K562 (cell line): Measurements from ENCODE around the gene PACSIN2. TPM values are rescaled to one million over a fixed set of nuclear protein-coding genes. Genes with fewer than 3 reads are reported as not detected.

Source experiments
- DACH1 ChIP-seq: fragments of 450-650 bp; IDR thresholded peaks from 2 replicates; pipeline ENCODE4 v1.6.1; 2018; ENCODE audit not compliant: partially characterized antibody
- EP400 ChIP-seq: fragments of 450-650 bp; IDR thresholded peaks from 2 replicates; pipeline ENCODE4 v1.6.1; 2017; ENCODE audit warnings: antibody characterized with exemption, mild to moderate bottlenecking, moderate library complexity
- ESRRB ChIP-seq: fragments of 250-450 bp; sonication (Bioruptor Pico); IDR thresholded peaks from 2 replicates; pipeline ENCODE4 v1.5.0; 2020; ENCODE audit warnings: mild to moderate bottlenecking, moderate library complexity, borderline replicate concordance
- GTF2A2 ChIP-seq: IDR thresholded peaks from 2 replicates; pipeline ENCODE4 v1.6.1; 2016; ENCODE audit warnings: mild to moderate bottlenecking, missing genetic modification characterization, missing compliant biosample characterization
- KLF10 ChIP-seq: fragments of 250-450 bp; sonication (Bioruptor Pico); IDR thresholded peaks from 2 replicates; pipeline ENCODE4 v1.6.1; 2021; ENCODE audit warnings: matching md5 sums
- MAFG ChIP-seq: fragments of 450-650 bp; conservative IDR thresholded peaks from 2 replicates; pipeline ENCODE4 v1.6.1; 2016; ENCODE audit warnings: missing genetic modification characterization, missing compliant biosample characterization
- NFE2L1 ChIP-seq: fragments of 450-650 bp; IDR thresholded peaks from 2 replicates; pipeline ENCODE4 v1.6.1; 2016; ENCODE audit warnings: missing genetic modification characterization, low read depth, mild to moderate bottlenecking, missing compliant biosample characterization, moderate library complexity, borderline replicate concordance
- NFIC ChIP-seq: fragments of 450-650 bp; IDR thresholded peaks from 2 replicates; pipeline ENCODE4 v1.6.1; 2017; ENCODE audit warnings: mild to moderate bottlenecking, inconsistent platforms
- PHF8 ChIP-seq: fragments of 200-600 bp; sonication (generic); IDR thresholded peaks from 2 replicates; pipeline ENCODE4 v1.6.1; 2012; ENCODE audit warnings: mixed run types, mild to moderate bottlenecking, inconsistent platforms, low read length, moderate library complexity, borderline replicate concordance
- POLR2H ChIP-seq: IDR thresholded peaks from 2 replicates; pipeline ENCODE4 v1.6.1; 2016; ENCODE audit warnings: missing genetic modification characterization, low read depth, mild to moderate bottlenecking, control low read depth, missing compliant biosample characterization, moderate library complexity
- RAD21 ChIP-seq, 2 experiments: fragments of 250-450 bp in 1 of 2; fragments of 450-650 bp in 1 of 2; sonication (Bioruptor Pico) in 1 of 2; formaldehyde crosslinking in 1 of 2; IDR thresholded peaks in 1 of 2; conservative IDR thresholded peaks in 1 of 2; 2 replicates each; pipeline versions ENCODE4 v1.4.0 to v1.8.0; 2020 to 2022; ENCODE audit warnings: mild to moderate bottlenecking in 2 of 2, moderate library complexity in 1 of 2
- RFX1 ChIP-seq: fragments of 450-650 bp; IDR thresholded peaks from 2 replicates; pipeline ENCODE4 v1.6.1; 2016; ENCODE audit warnings: mild to moderate bottlenecking, moderate library complexity
- SREBF2 ChIP-seq: sonication (generic); formaldehyde crosslinking; IDR thresholded peaks from 2 replicates; pipeline ENCODE4 v1.4.0; 2020; ENCODE audit warnings: mild to moderate bottlenecking, missing genetic modification reagents
- SRSF9 ChIP-seq: fragments of 200-400 bp; formaldehyde crosslinking; IDR thresholded peaks from 2 replicates; pipeline ENCODE4 v1.6.1; 2017; ENCODE audit warnings: low read depth, low read length, borderline replicate concordance
- TFAM ChIP-seq: fragments of 250-450 bp; sonication (Bioruptor Pico); conservative IDR thresholded peaks from 2 replicates; pipeline ENCODE4 v1.5.0; 2021; ENCODE audit warnings: mild to moderate bottlenecking, moderate library complexity
- XRCC4 ChIP-seq: IDR thresholded peaks from one replicate; pipeline ENCODE4 v1.6.1; 2011; ENCODE audit not compliant: insufficient read depth, insufficient read length; ENCODE audit errors: extremely low read depth
- ZNF133 ChIP-seq: fragments of 250-450 bp; sonication (Bioruptor Pico); IDR thresholded peaks from 2 replicates; pipeline ENCODE4 v1.4.0; 2020; ENCODE audit warnings: mild to moderate bottlenecking
- ZNF146 ChIP-seq: IDR thresholded peaks from one replicate; pipeline ENCODE4 v1.6.1; 2018; ENCODE audit warnings: missing compliant biosample characterization; ENCODE audit not compliant: unreplicated experiment
- ZNF354B ChIP-seq: fragments of 250-450 bp; sonication (Bioruptor Pico); IDR thresholded peaks from 2 replicates; pipeline ENCODE4 v1.4.0; 2020
- ZNF699 ChIP-seq: fragments of 250-450 bp; sonication (Bioruptor Pico); IDR thresholded peaks from 2 replicates; pipeline ENCODE4 v1.8.0; 2021; ENCODE audit warnings: mild to moderate bottlenecking, moderate library complexity; ENCODE audit not compliant: insufficient replicate concordance
- ZNF717 ChIP-seq: fragments of 250-450 bp; sonication (Bioruptor Pico); IDR thresholded peaks from 2 replicates; pipeline ENCODE4 v1.5.0; 2021
- polyA plus RNA-seq, 8 experiments: library from polyadenylated mRNA; depleted of rRNA in 4 of 8; stranded (reverse) in 5 of 8; unstranded in 3 of 8; fragments of >200 nt; fragmentation: Nextera tagmentation in 2 of 8; fragmentation: Illumina TruSeq in 1 of 8; extraction: Ambion mirVana in 2 of 8; extraction: Trizol in 1 of 8; gene quantifications; 2 replicates each; pipeline versions ENCODE4 v1.2.1 to v1.2.3, GENCODE V29; 2011 to 2014; ENCODE audit warnings: inconsistent platforms in 1 of 8, missing spikeins in 1 of 8
- total RNA-seq, 7 experiments: library from RNA; depleted of rRNA in 6 of 7; stranded (reverse); fragments of >200 nt in 6 of 7; fragmentation: Illumina TruSeq in 2 of 7; extraction: Trizol in 2 of 7; gene quantifications; 2 replicates each; pipeline versions ENCODE4 v1.2.1 to v1.2.3, GENCODE V29; 2011 to 2021; ENCODE audit warnings: low replicate concordance in 1 of 7
- TF ChIP-seq, protein P1 (sequence below): fragments of 250-450 bp; sonication (Bioruptor Pico); IDR thresholded peaks from 2 replicates; pipeline ENCODE4 v1.5.0; 2021; ENCODE audit warnings: mild to moderate bottlenecking, moderate library complexity
- TF ChIP-seq, protein P2 (sequence below): fragments of 250-450 bp; sonication (Bioruptor Pico); IDR thresholded peaks from 2 replicates; pipeline ENCODE4 v1.8.0; 2021; ENCODE audit warnings: borderline replicate concordance, mild to moderate bottlenecking, moderate library complexity; ENCODE audit not compliant: poor library complexity, severe bottlenecking
- TF ChIP-seq, protein P3 (sequence below): sonication (generic); formaldehyde crosslinking; IDR thresholded peaks from 2 replicates; pipeline ENCODE4 v1.8.0; 2022; ENCODE audit warnings: mild to moderate bottlenecking, low read depth, missing genetic modification reagents

PACSIN2 gene
- total and polyA plus RNA-seq, 9 of the 15 experiments (the other 6 are each of a cell fraction or from before 2014, with no cell fraction given), result 0.45 to 45.1 (median 23.9) TPM

DNA sequence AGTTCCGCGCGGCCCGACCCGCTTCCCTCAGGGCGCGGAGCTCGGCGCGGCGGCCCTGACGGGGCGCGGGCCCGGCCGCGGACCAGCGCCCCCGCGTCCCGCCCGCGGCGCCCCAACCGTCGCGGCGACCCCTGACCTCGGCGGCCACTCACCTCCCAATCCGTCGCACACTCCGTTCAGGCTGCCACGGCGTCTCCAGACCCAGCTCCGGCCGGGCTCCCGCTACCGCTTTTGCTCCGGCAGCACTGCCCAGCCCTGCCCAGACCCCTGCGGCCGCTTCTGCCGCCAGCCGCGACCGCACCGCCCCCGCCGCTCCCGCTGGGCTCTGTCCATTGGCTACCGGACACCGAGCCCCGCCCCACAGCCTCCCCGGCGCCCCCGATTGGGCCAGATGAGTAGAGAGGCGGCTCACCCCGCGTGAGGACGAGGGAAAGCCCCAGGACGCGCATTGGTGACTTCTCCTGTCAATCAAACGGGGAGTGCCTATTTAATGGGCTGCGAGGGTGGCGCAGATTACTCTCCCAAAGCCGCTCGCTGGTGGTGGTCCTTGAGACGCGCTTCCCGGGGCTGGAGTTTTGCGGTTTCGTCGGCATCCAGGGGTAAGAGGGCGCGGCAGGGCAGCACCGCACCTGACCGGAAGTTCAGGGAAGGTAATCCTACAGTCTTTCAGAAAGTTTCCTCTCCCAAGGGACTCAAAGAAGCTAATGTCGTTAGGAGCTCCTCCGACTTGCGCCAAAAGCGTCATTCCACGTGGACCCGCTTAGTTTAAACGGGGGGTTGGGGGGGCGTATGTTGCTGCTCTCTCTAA is at the start of gene PACSIN2 (continued):
- no peak for TF ChIP-seq ZNF133 (CRISPR knock-in tag)
- TF ChIP-seq, protein P1, sequence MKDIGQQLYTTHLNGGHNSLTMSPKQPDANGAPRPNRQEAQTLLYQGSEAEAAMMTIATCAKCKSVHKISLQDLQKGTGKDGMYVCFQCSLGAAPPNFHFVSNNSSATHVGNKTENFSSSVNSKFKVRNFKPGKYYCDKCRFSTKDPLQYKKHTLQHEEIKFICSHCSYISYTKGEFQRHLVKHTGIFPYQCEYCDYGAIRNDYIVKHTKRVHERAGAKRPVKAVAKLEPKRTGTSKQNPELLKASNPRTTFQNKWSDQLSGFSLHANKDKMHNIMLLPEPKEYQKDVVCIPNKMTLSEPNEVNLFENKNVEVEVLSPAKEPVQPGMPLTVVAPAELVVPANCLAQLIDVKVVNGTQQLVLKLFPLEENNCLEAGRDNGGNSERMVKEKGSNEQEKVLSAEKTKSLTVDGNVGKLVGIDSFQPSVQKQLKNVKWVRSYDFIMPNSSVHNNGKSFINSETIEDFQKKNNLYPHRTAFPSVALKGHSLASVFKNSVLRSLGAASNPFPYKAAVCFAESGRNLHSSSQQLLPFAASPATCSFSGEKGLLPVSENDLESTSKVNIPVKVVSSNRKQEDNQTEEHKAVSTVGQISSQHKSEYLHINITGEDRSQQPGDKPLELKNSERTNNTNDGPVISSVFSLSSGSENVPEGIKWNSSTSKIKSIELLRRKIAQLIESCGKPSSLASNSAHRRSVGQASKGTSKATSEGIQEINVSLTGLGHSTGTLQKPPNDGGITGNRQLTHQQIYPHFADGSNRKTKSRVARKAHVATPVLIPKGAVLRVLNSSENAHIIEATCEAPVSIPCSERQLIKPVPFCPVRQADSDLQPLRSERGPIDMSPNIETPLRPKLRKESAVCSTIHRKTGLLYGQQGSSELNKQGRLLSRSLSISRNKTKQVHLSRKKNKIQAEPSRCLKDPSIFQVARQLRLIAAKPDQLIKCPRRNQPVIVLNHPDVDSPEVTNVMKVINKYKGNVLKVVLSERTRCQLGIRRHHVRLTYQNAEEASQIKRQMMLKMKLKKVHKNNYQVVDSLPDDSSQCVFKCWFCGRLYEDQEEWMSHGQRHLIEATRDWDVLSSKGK, result no peak
- TF ChIP-seq POLR2H, result peak; percentile 89
- TF ChIP-seq, protein P2, sequence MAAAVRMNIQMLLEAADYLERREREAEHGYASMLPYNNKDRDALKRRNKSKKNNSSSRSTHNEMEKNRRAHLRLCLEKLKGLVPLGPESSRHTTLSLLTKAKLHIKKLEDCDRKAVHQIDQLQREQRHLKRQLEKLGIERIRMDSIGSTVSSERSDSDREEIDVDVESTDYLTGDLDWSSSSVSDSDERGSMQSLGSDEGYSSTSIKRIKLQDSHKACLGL (CRISPR knock-in tag), result no peak
- TF ChIP-seq KLF10, result no peak
- no peak for TF ChIP-seq MAFG (tag)
- TF ChIP-seq RFX1, result no peak
- TF ChIP-seq, protein P3, sequence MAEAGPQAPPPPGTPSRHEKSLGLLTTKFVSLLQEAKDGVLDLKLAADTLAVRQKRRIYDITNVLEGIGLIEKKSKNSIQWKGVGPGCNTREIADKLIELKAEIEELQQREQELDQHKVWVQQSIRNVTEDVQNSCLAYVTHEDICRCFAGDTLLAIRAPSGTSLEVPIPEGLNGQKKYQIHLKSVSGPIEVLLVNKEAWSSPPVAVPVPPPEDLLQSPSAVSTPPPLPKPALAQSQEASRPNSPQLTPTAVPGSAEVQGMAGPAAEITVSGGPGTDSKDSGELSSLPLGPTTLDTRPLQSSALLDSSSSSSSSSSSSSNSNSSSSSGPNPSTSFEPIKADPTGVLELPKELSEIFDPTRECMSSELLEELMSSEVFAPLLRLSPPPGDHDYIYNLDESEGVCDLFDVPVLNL (CRISPR knock-in tag), result no peak
- TF ChIP-seq ESRRB, result no peak
- no peak for TF ChIP-seq ZNF699 (CRISPR knock-in tag)
- TF ChIP-seq NFE2L1, result no peak
- TF ChIP-seq XRCC4, result no peak
- TF ChIP-seq TFAM (CRISPR knock-in tag), result no peak
- TF ChIP-seq ZNF717 (CRISPR knock-in tag), result no peak
- no peak for TF ChIP-seq DACH1
- no peak for TF ChIP-seq SREBF2 (CRISPR knock-in tag)
- TF ChIP-seq SRSF9, result no peak
- TF ChIP-seq ZNF354B (CRISPR knock-in tag), result no peak
- TF ChIP-seq RAD21 (CRISPR knock-in tag; conservative IDR thresholded peaks at IDR 0.05 in 1 of 2, IDR thresholded peaks at IDR 0.05 in 1 of 2), result no peak
- peak; percentile 86 for TF ChIP-seq GTF2A2 (tag)
- TF ChIP-seq NFIC, result 0 out of 2 replicates have a peak, but pooled peaks have one; percentile 10
- peak; percentile 62; the same call in 1 of the 2 replicates for TF ChIP-seq EP400
- TF ChIP-seq ZNF146 (CRISPR knock-in tag), result no peak
- peak; percentile 99 for TF ChIP-seq PHF8
